Measurements from ENCODE around the gene RPL38. TPM values are rescaled to one million over a fixed set of nuclear protein-coding genes. Genes with fewer than 3 reads are reported as not detected.

Gene RPL38
- 429 and 862 TPM in 2 replicates for total RNA-seq

GRCh38 chr17:74203439-74204240, at the start of gene RPL38:
Gene RPL38, plus strand, starts transcription at chr17:74203678. Its CDS starts 278 bp downstream, at chr17:74203956.

GRCh38 chr17:74212913-74213791, 9.7 kb downstream of the RPL38 start, which contains the start of gene TTYH2:
Gene TTYH2, plus strand, starts transcription at chr17:74213571. Its CDS starts 17 bp downstream, at chr17:74213588.

Other genes with a start within 250 kb of the RPL38 start
- 1.5 and 5.5 TPM in 2 replicates for gene TTYH2, start 9.9 kb downstream of the RPL38 start, total RNA-seq
- not detected in 2 replicates for gene DNAI2, start 70.6 kb downstream of the RPL38 start, total RNA-seq
- gene KIF19, start 122.5 kb downstream of the RPL38 start, total RNA-seq = 3.6 and 4.3 TPM in 2 replicates
- gene BTBD17, start 158.2 kb downstream of the RPL38 start, total RNA-seq = under 0.01 TPM in 1 of 2 replicates, not detected in the other
- not detected in 2 replicates for gene GPR142, start 163.8 kb downstream of the RPL38 start, total RNA-seq
- gene GPRC5C, start 228.4 kb downstream of the RPL38 start, total RNA-seq = not detected in 2 replicates

All from thoracic aorta endothelial cell (primary cell).